ENCODE data around the gene OGFOD3.
A peak's percentile ranks its signal among the peaks of the same experiment; 100 is the strongest.
"Not testable (repeated sequence)": the region's sequence is repeated elsewhere in the genome, so short reads cannot be mapped to it uniquely, and the experiment has no call there.

OGFOD3 gene

DNA sequence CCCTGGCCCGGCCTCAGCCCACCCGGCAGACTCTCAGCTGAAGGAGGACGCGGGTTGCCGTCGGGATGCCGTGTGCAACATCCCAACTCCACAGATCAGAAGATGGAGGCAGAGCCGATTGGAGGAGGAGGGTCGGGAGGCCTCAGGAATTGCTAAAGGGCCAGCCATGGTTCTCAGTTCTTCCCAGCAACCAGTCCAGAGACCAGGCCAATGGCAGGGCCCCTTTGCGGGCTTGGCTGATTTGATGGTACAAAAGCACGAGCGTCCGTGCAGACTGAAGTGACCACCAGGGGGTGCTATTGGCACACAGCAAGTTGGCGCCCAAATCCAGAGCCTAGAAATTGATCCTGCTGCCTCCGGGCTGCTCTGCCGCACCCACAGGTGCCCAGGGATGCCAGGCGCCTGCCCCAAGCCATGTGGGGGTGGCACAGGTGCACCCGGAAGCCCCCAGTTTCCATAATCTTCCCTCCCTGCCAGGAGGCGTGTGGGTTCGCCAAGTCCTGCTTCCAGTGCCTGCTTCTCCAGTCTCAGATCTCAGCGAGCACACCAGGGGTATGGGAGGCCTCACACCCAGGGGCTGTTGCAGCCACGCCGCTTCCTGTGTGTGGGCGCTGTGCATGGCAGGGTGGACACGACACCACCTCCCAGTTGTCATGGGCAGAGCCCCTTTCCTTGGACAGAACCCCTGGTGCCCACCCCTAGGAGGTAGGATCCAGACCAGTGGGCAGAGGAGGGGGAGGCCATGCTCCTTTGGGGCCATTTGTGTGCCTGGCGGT is 66.5 kb downstream of the OGFOD3 start:
- DNase-seq (ENCODE audit: low read depth) = peak; percentile 93

- no peak for DNase-seq (ENCODE audit: low read depth)
These were observed 67.1 kb downstream of the OGFOD3 start for GRCh38 chr17:82351254-82351712.

DNA sequence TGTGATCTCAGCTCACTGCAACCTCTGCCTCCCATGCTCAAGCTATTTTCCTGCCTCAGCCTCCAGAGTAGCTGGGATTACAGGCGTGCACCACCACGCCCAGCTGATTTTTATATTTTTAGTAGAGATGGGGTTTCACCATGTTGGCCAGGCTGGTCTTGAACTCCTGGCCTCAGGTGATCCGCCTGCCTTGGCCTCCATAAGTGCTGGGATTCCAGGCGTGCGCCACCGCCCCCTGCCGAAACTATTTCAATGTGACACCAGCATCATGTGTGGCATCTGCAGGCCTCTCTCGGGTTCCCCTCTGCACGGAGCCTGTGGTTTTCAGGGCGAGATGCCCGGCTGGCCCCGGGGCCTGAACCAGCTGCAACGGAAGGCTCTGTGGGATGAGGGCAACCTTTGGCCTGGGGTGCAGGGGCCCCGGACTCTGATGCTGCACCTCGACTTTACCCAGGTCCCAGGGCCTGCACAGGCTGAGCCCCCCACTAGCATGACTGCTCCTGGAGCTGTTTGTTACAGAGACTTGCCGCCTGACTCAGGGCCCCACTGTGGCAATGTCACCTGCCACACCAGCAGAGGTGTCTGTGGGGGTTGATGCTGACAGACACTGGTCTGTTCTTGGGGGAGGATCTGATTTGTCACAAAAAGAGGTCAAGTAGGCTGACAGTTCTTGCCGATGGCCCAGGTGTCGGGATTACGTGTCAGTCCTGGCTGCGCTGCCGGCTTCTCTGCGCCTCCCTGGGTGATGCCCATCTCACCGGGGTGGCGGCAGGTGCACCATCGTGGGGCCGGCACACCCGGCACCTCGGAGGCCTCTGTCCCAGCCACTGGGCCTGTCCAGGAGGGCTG is 68.0 kb downstream of the OGFOD3 start:
- peak; percentile 40 for DNase-seq (ENCODE audit: low read depth)

- no peak for DNase-seq (ENCODE audit: low read depth)
These were observed 69.1 kb downstream of the OGFOD3 start for GRCh38 chr17:82349287-82349701.

DNA sequence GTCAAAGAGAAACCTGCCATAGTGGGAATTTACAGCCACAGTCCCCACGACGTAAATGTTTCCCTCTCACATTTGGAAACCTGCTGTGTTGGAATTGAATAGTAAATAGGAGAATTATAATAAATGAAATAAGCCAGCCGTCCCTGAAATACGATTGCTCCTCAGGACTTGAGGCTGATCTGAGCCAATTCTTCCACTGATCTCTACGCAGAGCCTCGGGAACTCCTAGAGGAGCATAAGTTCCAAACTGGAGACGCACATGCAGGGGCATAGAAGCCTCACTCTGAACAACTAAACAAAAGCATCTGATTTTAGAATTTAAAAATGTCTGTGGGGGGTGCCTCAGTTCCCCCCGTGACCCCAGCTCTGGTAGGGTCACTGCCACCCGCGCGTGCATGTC is 69.5 kb downstream of the OGFOD3 start:
- DNase-seq (ENCODE audit: low read depth) = no peak

DNA sequence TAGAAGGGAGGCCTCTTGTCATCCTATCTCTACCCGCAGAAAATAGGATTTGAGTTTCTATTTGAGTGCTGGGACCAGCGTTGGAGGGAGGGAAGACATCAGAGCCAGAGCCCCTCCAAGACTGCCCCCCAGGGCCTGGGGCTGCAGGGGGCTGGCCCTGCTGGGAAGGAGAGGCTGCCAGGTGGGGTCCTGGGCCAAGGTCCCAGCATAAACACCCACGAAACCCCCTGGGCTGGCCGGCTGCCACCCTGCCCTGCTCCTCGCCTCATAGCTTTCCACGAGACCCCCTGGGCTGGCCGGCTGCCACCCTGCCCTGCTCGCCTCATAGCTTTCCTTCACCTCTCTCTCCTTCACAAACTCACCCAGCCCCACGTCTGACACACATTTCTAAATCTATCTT is 70.0 kb downstream of the OGFOD3 start:
- DNase-seq (ENCODE audit: low read depth) = no peak

DNA sequence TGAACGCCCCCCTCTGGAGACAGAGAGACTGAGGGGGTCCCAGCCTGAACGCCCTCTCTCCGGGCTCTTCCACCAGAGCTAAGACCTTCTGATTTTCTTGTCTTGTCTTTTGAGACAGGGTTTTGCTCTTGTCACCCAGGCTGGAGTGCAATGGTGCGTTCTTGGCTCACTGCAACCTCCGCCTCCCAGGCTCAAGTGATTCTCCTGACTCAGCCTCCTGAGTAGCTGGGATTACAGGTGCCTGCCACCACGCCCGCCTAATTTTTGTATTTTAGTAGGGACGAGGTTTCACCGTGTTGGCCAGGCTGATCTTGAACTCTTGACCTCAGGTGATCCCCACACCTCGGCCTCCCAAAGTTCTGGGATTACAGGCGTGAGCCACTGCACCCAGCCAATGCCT is 70.4 kb downstream of the OGFOD3 start:
- DNase-seq (ENCODE audit: low read depth) = not testable (repeated sequence)

DNA sequence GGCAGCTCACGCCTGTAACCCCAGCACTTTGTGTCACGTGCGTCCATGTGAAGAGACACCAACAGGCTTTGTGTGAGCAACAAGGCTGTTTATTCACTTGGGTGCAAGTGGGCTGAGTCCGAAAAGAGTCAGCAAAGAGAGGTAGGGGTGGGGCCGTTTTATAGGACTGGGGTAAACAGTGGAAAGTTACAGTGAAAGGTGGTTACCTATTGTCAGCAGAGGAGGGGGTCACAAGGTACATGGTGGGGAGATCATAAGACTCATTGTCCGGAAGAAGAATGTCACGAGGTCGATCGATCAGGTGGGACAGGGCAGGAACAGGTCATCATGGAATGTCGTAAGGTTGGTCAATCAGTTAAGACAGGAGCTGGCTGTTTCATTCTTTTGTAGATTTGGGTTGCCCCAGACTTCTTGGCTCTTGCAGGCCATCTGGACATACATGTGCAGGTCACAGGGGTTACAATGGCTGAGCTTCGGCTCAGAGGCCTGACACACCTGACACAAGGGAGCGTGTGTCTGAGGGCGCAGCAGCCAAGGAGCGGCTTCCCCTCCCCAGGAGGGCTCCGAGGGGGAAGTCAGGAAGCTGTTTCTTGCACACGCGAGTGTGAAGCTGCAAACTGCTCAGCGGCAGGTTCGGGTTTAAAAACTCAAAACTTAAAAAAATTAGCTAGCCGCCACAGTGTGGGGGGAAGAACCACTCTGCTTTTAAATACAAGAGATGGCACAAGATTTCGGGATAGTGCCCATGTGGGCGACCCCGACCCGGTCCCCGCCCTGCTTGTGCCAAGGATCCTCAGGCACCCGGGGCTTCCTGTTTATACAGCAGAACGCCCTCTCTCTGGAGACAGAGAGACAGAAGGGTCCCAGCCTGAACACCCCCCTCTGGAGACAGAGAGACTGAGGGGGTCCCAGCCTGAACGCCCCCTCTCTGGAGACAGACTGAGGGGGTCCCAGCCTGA is 71.8 kb downstream of the OGFOD3 start:
- no peak for DNase-seq (ENCODE audit: low read depth)

DNA sequence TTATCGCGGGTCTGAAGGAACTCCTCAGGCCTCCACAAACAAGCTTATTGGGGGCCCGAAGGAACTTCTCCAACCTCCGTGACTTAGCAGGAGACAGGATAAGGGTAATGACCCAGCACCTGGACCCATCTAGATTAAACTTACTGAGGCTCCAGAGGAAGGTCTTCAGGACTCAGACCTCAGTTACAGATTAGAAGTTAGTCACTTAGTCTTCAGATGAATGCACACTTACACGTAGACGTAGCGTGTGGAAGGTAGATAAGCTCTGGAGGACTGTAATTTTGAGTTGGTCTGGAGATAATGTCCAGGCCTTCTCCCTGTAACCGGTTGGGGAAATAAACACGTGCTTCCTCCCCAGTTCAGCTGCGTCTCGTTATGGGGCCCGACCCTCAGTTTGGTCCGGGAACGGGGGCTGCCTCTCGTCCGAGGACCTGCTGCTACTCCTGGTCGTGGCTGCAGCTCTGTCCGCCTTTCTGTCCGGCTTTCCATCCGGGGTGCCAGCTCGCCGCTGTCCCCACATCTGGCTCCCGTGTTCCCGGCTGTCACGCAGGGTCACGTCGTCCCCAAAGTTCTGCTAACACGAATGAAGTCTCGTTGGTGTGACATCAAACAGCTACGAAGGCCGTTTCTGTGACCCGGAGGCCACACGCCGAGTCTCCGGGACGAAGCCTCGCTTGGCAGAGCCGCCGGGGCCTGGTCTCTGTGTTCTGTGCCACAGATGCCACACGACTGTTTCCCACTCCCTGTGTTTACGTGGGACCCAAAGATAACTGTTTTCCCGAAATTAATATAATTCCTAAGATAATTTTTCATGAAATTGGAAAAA is 73.0 kb downstream of the OGFOD3 start:
- no peak for DNase-seq (ENCODE audit: low read depth)

DNA sequence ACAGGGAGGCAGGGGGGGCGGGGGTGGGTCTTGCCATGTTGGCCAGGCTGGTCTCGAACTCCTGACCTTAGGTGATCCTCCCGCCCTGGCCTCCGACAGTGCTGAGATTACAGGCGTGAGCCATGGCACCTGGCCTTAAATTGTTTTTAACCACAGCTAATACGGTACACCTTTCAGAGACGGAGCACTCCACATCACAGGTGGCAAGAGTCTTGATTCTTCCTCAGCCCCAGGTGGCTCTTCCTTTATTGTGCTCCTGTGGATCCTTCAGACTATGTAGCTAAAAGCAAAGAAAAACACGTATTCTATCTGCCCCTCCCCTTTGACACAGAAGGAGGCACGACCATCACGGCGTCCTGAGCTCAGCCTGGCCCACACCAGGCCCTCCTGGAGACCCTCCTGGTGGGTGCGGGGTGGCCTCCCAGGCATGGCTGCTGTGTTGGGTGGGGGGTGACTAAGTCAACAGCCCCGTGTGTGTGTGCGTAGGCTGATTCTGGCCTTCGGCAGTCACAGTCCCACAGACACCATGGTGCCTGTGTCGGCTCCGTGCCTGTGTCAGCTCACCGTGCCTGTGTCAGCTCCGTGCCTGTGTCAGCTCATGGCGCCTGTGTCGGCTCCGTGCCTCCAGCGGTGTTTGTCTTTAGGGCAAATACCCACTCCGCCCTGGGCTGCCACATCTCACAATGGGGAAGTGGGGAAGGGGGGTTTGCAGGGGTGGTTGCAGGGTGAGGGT is 74.0 kb downstream of the OGFOD3 start:
- DNase-seq (ENCODE audit: low read depth) = no peak

- no peak for DNase-seq (ENCODE audit: low read depth)
These were observed 74.8 kb downstream of the OGFOD3 start for GRCh38 chr17:82343560-82343959.

DNA sequence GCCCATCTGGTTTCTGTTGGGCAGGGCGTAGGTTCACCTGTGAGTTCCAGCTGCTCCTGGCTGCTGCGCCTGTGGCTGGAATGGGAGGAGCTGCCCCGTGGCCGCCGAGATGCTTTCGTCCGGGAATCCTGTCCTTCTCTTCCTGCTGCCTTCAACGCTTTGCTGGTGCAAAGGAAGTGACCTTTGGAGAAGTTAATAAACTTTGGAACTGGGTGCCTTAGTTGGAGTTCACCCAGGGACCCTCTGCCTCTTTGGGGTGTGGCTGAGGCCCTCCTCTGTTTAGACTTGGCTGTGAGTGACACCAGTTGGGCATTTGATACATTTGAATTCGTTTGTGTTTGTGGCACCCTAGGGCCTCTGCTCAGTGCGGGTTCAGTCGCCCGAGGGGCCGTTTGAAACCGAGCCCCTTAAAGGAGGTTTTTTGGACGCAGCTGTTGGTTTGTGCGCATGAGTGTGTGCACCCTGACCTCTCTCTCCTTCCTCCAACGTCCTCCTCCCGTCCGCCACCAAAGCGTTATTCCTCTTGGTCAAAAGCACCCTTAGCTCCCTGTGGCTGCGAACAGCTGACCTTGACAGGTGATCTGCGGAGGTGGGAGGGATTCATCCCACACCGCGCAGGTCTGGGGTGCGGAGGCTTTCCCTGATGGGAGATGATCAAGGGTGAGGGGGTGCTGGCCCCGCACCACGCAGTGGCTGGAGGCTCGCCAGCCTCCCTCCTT is 75.9 kb downstream of the OGFOD3 start:
- no peak for DNase-seq (ENCODE audit: low read depth)

GRCh38 chr17:82339634-82340580 is 78.5 kb downstream of the OGFOD3 start:
- no peak for DNase-seq (ENCODE audit: low read depth)

Data from ELR (cell line).